Measurements from ENCODE around the gene SPATA16.
"Not testable (repeated sequence)": the region's sequence is repeated elsewhere in the genome, so short reads cannot be mapped to it uniquely, and the experiment has no call there.

SPATA16 gene, protein sequence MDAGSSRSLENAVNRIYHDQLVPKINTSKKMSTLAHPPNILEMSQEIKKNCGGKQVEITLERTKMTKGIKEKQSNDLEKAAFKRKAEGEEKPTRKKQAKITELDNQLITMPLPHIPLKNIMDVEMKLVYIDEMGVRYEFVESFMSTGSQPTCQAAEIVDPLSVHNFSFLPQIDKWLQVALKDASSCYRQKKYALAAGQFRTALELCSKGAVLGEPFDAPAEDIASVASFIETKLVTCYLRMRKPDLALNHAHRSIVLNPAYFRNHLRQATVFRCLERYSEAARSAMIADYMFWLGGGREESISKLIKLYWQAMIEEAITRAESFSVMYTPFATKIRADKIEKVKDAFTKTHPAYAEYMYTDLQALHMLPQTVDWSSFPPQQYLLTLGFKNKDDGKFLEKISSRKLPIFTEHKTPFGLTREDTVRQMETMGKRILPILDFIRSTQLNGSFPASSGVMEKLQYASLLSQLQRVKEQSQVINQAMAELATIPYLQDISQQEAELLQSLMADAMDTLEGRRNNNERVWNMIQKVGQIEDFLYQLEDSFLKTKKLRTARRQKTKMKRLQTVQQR

DNA sequence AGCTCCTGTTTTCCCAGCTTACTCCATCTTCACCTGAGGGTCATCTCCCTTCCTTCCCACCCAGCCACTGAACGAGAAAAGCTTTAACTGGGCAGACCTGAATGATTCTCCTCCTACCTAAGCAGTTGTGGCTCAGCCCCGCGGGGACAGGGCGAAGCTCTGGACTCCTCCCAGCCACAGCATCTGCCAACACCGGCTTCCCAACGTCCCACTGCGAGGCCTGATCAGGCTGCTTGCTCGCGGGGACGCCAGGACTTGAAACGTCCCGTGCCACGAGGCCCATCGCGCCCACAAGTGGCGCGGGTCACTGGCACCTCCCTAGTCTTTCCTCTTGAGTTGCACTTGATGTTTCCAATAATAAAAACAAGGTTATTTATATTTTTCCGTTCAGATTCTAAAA, at the start of gene SPATA16:
TSS of gene SPATA16 (minus strand) at position 250 of the 400 bp plus-strand sequence. CDS start 23,504 bp downstream, outside the sequence.
- no peak for DNase-seq (ENCODE audit: low spot score)

DNA sequence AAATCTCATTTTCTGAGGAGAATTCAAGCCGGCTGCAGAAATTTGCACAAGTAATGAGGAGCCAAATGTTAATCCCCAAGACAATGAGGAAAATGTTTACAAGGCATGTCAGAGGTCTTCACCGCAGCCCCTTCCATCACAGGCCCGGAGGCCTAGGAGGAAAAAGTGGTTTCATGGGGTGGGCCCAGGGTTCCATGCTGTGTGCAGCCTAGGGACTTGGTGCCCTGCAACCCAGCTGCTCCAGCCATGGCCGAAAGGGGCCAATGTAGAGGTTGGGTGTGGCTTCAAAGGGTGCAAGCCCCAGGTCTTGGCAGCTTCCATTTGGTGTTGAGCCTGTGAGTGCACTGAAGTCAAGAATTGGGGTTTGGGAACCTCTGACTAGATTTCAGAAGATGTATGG, 42.0 kb upstream of the SPATA16 start:
- DNase-seq (ENCODE audit: low spot score) = not testable (repeated sequence)

DNA sequence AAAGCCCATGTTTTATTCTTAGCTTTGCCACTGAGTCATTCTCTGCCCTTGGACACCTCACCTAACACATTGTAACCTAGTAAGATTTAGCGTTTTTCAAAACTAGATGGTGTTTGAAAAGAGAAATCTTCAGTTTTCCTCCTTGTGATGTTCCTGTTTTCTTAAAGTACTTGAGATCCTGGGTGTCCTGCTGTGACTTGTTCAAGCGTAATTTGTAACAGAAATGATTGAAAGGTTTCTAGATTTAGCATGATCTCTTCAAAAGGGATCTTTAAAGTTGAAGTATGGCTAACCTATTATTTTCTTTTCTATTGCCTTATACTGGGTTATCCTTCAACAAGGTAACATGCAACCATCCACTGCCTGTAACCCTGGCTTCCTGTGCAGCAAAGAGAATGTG, 32.6 kb upstream of the SPATA16 start:
- no peak for DNase-seq (ENCODE audit: low spot score)

DNA sequence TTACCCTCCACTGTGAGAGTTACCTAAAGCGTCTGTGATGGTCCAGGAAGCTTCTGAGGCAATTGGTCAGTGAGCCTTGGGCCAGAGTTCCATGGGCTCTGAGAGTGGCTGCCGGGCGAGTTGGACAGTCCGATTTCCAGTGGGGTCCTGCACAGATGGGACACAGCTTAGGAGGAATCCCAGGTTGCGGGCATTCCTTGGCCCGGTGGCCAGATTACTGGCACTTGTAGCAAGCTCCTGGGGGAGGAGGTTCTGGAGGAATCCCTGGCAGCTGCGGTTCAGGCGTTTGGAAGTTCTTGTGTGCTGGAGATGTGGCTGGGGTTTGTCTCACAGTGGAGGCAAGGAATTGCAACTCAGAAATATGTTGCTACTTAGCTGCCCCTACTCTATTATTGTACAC, 18.1 kb upstream of the SPATA16 start:
- not testable (repeated sequence) for DNase-seq (ENCODE audit: low spot score)

DNA sequence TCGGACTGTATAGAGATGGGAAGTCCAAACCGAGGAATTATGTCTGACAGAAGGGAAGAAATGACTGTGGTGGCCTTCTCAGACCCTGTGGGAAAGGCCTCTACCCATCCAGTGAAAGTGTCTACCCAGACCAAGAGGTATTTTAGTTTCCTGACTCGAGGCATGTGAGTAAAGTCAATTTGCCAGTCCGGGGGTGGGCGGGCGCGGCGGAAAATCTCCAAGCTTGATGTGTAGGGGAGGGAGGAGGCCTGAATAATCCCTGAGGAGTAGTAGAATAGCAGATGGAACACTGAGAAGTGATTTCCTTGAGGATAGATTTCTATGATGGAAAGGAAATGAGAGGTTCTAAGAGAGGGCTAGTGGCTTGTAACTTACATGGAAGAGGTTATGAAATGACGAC, 15.5 kb upstream of the SPATA16 start:
- not testable (repeated sequence) for DNase-seq (ENCODE audit: low spot score)

DNA sequence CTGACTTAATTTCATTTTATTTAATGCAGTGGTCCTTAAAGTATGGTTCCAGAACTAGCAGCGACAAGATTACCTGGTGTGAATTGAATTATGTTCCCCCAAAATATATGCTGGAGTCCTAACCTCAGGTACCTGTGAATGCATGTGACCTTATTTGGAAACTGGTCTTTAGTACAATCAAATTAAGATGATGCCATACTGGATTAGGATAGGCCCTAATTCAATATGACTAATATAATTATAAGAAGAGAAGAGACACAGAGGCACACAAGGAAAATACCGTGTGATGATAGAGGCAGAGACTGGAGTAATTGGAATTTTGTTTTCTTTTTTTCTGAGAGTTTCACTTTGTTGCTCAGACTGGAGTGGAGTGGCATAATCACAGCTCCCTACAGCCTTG, 12.6 kb upstream of the SPATA16 start:
- no peak for DNase-seq (ENCODE audit: low spot score)

DNA sequence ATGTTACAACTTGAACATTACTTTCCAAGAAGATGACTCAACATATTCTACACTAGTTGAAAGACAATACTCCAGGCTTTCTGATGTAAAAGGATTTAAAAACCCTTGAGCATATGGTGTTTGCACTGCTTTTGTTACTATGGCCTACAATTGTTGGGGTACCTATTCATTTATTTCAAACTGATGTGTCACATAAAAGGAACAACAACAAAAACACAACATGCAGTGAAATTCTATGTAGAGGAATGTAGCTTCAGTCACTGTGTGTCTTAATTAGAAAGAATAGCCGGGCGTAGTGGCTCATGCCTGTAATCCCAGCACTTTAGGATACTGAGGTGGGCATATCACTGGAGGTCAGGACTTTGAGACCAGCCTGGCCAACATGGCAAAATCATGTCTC, 1.6 kb downstream of the SPATA16 start:
- DNase-seq (ENCODE audit: low spot score) = no peak

DNA sequence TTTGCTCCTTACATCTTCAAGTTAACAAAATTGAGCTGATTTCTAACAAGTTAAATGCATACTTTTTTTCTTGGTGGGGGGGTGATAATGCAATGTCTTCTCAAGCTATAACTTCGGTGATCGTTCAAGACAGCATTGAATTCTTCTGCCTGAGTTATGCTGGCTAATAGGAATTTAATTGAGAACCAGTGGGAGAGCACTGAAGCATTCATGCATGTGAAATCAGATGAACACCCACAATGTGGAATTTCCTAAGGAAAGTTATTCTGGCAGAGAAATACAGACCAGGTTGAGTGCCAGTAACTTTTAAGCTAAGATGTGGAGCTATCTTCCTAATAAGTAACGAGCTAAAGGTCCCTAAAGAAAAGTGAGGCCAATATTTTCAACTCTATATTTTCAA, 3.0 kb downstream of the SPATA16 start:
- no peak for DNase-seq (ENCODE audit: low spot score)

DNA sequence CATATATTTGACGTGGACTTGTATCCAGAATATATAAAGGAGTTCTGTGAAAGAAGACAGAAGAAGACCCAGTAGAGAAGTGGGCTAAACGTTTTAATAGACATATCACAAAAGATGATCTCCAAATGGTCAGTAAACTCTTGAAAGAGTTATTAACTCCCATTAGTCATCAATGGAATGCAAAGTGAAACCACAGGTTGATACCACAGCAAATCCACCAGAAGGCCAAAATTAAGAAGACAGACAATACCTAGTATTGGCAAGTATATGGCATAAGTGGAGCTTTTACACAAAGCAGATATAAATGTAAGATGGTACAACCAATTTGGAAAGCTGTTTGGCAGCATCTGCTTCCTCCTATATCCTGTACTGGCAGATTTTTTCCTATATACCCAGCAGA, 6.0 kb downstream of the SPATA16 start:
- DNase-seq (ENCODE audit: low spot score) = no peak

DNA sequence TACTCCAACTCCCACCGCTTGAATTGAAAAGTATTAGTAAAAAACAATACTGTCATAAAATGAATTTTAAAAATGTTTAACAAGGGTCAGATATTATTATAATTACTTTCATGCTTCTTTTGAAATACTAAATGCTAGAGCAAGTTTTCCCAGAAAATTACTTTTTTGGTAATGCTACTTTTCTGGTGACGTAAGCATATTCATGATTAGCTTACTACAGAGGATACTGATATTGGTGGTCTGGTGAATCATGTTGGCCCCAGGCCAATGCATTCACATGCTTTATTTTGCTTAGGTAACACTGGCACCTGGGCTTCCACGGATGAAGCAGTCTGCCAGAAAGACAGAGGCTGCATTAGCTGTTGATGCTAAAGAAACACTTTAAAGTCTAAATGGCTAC, 12.4 kb downstream of the SPATA16 start:
- no peak for DNase-seq (ENCODE audit: low spot score)

DNA sequence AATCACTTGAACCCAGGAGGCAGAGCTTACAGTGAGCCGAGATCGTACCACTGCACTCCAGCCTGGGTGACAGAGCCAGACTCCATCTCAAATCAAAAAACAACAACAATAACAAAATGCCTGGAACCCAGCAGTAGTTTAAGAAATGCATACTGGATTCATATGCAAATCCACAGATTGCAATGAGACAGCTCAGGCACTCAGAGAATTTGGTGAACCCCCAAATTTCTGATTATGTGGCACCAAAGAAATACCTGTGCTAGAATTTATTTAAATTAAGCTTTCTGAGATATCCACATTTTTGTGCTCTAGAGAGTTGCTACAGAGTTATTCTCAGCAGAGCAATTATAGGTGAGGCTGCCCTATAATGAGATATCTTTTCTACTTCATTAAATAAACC, 29.7 kb downstream of the SPATA16 start:
- no peak for DNase-seq (ENCODE audit: low spot score)

DNA sequence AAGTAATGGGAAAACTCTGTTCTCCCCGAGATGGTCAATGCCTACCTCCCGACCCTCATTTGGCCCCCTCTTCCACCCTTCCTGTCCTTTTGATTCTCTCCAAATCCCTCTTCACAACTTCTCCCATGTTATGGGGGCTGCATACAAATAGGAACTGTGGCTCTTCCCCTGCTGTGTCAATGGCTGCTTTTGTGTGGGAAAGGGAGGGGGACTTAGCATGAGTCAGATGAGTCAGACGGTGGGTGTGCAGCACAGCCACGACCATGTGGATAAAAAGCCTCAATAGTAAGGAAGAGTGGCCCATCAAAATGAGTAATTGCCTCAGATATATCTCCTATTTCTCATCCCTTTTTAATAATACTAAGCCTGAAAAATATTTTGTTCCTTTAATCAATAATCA, 31.9 kb downstream of the SPATA16 start:
- DNase-seq (ENCODE audit: low spot score) = no peak

DNA sequence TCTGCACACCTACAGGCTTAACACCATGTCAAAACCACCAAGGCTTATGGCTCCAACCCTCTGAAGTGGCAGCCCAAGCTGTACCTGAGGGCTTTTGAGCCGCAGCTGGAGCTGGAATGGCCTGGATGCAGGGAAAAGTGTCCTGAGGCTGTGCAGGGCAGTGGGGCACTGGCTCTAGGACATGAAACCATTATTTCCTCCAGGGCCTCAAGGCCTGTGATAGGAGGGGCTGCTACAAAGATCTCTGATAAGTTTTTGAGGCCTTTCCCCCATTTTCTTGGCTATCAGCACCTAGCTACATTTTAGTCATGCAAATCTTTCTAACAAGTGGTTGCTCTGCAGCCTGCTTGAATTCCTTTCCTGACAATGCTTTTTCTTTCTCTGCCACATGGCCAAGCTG, 37.6 kb downstream of the SPATA16 start:
- DNase-seq (ENCODE audit: low spot score) = no peak

DNA sequence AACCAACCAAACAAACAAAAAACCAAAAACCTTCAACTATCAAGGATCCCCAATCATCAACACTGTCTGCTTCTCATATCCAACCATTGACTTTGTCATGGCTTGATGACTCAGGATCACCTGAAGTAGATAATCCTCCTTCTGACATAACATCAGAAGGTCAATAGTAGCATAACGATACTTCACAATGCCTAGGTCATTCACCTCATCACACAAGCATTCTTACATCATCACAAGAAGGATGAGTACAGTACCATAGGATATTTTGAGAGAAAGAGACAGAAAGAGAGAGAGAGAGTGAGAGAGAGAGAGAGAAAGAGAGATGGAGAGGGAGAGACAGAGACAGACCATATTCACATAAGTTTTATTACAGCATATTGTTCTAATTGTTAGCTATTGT, 42.1 kb downstream of the SPATA16 start:
- DNase-seq (ENCODE audit: low spot score) = no peak

DNA sequence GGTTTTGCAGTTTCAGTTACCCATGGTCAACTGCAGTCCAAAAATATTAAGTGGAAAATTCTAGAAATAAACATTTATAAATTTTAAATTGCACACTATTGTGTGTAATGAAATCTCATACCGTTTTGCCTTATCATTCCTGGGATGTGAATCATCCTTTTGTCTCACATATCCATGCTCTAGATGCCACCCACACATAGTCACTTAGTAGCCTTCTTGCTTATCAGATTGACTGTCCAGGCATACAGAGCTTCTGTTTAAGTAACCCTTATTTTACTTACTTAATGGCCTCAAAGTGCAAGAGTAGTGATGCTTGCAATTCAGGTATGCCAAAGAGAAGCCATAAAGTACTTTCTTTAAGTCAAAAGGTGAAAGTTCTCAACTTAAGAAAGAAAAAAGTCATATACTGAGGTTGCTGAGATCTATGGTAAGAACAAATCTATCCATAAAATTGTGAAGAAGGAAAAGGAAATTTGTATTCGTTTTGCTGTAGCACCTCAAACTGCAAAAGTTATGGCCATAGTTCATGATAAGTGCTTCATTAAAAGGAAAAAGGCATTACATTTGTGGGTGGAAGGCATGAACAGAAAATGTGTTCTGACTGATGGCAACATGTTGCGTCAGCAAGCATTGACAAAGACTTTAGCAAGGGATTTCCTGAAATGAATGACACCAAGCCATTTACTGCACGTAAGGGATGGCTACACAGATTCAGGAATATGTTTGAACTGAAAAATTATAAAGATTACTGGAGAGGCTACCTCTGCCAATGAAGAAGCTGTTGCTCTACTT, 43.8 kb downstream of the SPATA16 start:
- no peak for DNase-seq (ENCODE audit: low spot score)

DNA sequence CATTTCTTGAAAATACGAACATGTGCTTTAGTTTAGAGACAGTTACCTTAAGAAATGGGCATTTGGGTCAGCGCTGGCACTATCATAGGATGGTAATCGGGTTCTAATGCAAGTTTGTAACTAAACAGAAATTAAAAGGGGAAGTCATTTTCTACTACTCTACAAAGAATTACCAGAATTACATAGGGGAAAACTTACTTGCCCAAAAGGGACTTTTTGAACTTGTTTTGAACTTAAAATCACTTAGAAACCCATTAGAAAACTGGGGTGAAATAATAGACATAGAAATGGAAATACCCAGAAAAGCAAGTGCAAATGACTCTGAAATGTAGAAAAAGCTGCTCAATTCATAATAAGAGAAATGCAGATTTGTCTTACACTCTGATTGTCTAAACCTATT, 44.9 kb downstream of the SPATA16 start:
- DNase-seq (ENCODE audit: low spot score) = no peak

DNA sequence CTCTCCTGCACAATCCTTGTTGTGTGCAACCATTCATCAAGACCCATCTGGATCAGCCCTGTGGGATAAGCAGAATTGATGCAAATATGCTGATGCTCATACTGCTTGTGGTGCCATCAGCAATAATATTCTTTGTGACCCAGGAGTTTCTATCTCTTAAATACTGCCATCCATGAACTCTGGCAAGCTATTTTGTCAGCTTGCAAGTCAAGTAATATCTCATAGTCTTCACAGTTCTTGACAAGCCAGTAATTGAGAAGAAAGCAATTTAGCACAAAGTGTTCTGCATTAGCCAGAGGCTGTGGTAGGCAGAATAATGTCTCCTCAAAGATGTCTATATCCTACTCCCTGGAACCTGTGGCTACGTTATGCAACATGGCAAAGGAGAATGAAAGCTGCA, 49.0 kb downstream of the SPATA16 start:
- no peak for DNase-seq (ENCODE audit: low spot score)

DNA sequence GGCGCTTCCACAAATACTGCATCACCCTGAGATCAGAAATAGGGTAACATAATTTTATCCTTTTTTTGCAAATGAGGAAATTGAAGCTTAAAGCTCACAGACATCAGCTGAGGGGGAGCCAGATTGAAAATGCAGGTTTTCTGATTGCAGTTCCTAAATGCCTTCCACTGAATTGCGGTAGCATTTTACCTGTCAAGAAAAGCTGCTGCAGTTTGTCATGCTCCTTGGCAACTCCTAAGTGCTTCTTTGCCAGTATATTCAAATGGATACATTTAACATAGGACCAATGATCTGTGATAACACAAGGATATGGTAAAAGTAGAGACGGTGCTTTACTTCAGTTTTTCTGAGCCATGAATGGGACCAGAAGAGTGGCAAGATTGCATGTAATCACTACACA, 50.5 kb downstream of the SPATA16 start:
- no peak for DNase-seq (ENCODE audit: low spot score)

DNA sequence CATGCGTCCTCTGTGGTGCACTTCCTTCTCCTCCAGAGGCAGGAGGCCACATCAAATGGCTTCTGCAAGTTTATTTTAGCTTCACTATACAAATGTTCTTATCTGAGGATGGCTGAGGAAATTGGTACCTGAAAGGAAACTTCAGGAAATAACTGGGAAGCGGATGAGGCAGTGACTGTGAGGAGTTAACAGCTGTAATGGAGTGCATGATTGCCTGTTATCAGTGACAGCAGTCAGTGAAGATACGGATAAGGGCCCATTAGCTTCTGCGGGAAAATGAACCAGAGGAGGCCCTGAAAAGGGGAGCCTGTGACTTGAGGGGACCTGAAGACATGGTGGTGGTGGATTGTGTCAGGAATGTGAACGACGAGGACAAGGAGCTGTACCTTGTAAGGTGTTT, 51.8 kb downstream of the SPATA16 start:
- DNase-seq (ENCODE audit: low spot score) = no peak

DNA sequence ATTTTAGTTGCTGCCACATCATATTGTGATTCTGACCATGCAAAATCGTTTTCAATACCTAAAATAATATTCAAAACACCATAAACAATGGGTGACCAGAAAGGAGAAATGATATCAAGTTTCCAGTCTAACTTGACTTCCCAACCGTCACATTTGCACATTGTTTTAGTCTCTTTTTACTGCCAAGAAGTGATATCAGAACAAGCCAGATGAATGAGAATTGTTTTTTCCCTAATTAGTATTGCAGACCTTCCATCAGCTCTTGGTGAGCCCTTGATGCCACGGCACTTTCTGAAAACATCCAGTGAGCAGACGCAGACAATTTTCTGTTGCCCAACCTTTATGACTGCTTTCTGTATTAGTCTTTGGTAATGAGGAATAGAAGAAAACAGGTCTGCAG, 62.5 kb downstream of the SPATA16 start:
- no peak for DNase-seq (ENCODE audit: low spot score)

DNA sequence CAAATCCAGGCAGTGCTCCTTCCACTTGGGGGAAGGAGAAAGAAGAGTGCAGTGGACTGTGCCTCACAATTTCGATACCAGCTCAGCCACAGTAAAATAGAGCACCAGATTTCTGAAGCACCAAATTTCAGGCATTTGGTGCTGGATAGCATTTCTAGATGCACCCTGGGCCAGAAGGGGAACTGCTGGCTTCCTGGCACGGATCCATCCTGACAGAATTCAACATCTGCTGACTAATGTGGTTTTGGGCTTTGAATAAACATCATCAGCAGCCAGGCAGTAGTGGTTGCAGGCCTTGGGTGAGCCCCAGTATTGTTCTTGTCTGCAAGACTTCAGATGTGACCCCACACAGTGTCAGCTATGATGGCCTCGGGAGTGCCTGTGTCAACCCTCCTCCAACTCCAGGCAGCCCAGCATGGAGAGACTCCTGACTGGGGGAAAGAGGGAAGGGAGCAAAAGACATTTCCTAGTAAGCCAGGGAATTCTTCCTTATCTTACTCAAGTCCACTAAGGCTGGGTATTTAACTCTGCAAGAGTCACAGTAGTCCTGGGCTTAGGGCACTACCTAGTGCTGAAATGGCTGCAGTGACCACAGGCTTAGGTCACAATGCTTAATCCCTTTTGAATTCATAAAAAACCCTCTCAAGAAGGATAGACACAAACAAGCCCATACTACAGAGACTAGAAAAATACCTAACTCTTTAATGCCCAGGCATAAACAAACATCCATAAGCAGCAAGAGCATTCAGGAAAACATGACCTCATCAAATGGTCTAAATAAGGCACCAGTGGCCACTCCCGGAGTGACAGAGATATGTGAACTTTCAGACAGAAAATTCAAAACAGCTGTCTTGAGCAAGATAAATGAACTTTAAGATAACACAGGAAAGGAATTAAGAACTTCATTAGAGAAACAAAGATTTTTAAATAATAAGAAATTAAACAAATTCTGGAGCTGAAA, 74.7 kb downstream of the SPATA16 start:
- no peak for DNase-seq (ENCODE audit: low spot score)

DNA sequence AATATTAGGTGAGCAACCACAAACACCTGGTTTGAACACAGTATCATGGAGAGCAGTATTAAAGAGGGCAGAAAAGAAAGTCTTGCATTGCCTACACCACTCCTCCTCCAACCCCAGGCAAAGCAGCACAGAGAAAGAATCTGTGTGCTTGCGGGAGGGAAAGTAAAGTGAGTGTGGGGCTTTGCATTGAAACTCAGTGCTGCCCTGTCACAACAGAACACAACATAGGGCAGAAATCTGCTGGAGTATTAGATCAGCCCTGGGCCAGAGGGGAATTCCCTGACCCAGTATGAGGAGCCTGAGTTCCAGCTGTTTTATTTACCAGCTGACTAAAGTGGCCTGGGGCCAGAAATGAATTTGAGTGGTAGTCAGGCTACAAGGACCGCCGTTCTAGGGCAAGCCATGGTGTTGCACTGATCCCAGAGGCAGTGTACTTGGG, 75.5 kb downstream of the SPATA16 start:
- no peak for DNase-seq (ENCODE audit: low spot score)

Measured in AG08396 (cell line).